Endothelial cell of umbilical vein (primary cell): ENCODE results near the gene TMEM51. TPM values are rescaled to one million over a fixed set of nuclear protein-coding genes. Genes with fewer than 3 reads are reported as not detected.
A peak's percentile ranks its signal among the peaks of the same experiment; 100 is the strongest.

Source experiments
- BruUV-seq: library from RNA; stranded (reverse); fragments of 400-500 nt; replicated peaks from 2 replicates; lab custom pipeline; 2021; lab: Mats Ljungman, UMichigan
- CTCF ChIA-PET: fragments of 300-600, 350-600 bp; sonication (Branson Sonifier 250); formaldehyde crosslinking; loops from one replicate; lab custom pipeline; 2021; ENCODE audit warnings: antibody characterized with exemption, inconsistent platforms; lab: Charles Lee
- POLR2A ChIA-PET: fragments of 300-600, 350-600 bp; sonication (Branson Sonifier 250); formaldehyde crosslinking; loops from one replicate; lab custom pipeline; 2021; ENCODE audit warnings: antibody characterized with exemption, inconsistent platforms; lab: Charles Lee
- DNase-seq: peaks from one replicate; pipeline ENCODE4 v3.0.0-alpha.2; 2011; ENCODE audit warnings: low read depth, low spot score
- FAIRE-seq: peaks from 2 replicates; lab custom pipeline; 2011; peaks lifted over from hg19 to GRCh38; lab: Jason Lieb, UNC
- H2AFZ ChIP-seq: 2 replicates; pipeline ENCODE4 v1.6.0; 2012; ENCODE audit warnings: low read depth, low read length, control low read depth, inconsistent platforms
- H3K27ac ChIP-seq: 2 replicates; pipeline ENCODE4 v1.5.1; 2011; ENCODE audit warnings: low read depth, mild to moderate bottlenecking, control low read depth, low read length, moderate library complexity; ENCODE audit not compliant: insufficient read depth
- H3K27me3 ChIP-seq, 2 experiments: 2 replicates each; pipeline versions ENCODE4 v1.6.0 to v1.6.1; 2011; ENCODE audit warnings: low read length in 2 of 2, mixed read lengths in 1 of 2; ENCODE audit not compliant: control insufficient read depth in 2 of 2, insufficient read depth in 2 of 2
- H3K36me3 ChIP-seq, 2 experiments: 2 replicates in 1 of 2; 3 replicates in 1 of 2; pipeline ENCODE4 v1.5.1; 2011; ENCODE audit warnings: low read length in 2 of 2, mild to moderate bottlenecking in 1 of 2, moderate library complexity in 1 of 2; ENCODE audit not compliant: control insufficient read depth in 2 of 2, insufficient read depth in 2 of 2; ENCODE audit errors: extremely low read depth in 1 of 2
- H3K4me1 ChIP-seq: 3 replicates; pipeline ENCODE4 v1.5.1; 2011; ENCODE audit warnings: mild to moderate bottlenecking, low read length; ENCODE audit not compliant: control insufficient read depth, insufficient read depth; ENCODE audit errors: extremely low read depth
- H3K4me2 ChIP-seq: 2 replicates; pipeline ENCODE4 v1.6.1; 2011; ENCODE audit warnings: low read length, control low read depth, mixed read lengths; ENCODE audit not compliant: insufficient read depth
- H3K4me3 ChIP-seq, 3 experiments: fragments of 200-600 bp in 1 of 3; sonication (generic), shearing (Covaris generic) in 1 of 3; replicated peaks in 1 of 3; 2 replicates each; pipeline ENCODE4 v1.5.1; 2011 to 2016; ENCODE audit warnings: control low read depth in 3 of 3, low read length in 3 of 3, mild to moderate bottlenecking in 2 of 3, inconsistent platforms in 1 of 3, low read depth in 1 of 3, moderate library complexity in 1 of 3; ENCODE audit not compliant: insufficient read depth in 1 of 3
- H3K79me2 ChIP-seq: 2 replicates; pipeline ENCODE4 v1.6.0; 2012; ENCODE audit warnings: low read length, inconsistent platforms; ENCODE audit not compliant: control insufficient read depth, insufficient read depth
- H3K9ac ChIP-seq: replicated peaks from 2 replicates; pipeline ENCODE3; 2011; ENCODE audit warnings: low read length, control low read depth; ENCODE audit not compliant: insufficient read depth; ENCODE audit errors: extremely low read depth
- H3K9me1 ChIP-seq: replicated peaks from 3 replicates; pipeline ENCODE4 v1.6.0; 2011; ENCODE audit warnings: mild to moderate bottlenecking, low read length; ENCODE audit not compliant: control insufficient read depth, insufficient read depth; ENCODE audit errors: extremely low read depth
- H3K9me3 ChIP-seq: replicated peaks from 2 replicates; pipeline ENCODE4 v1.5.1; 2012; ENCODE audit warnings: low read length, inconsistent platforms; ENCODE audit not compliant: control insufficient read depth, insufficient read depth
- H4K20me1 ChIP-seq: replicated peaks from 2 replicates; pipeline ENCODE3; 2011; ENCODE audit warnings: mild to moderate bottlenecking, low read length; ENCODE audit not compliant: control insufficient read depth, insufficient read depth; ENCODE audit errors: extremely low read depth
- EZH2 ChIP-seq: IDR thresholded peaks from 2 replicates; pipeline ENCODE4 v1.6.1; 2012; ENCODE audit warnings: borderline replicate concordance, low read depth, mild to moderate bottlenecking, moderate library complexity, low read length, inconsistent platforms; ENCODE audit not compliant: severe bottlenecking
- FOS ChIP-seq: IDR thresholded peaks from 2 replicates; pipeline ENCODE4 v1.6.1; 2011; ENCODE audit warnings: mild to moderate bottlenecking, low read length, moderate library complexity, borderline replicate concordance; ENCODE audit not compliant: insufficient read depth
- GATA2 ChIP-seq: IDR thresholded peaks from 2 replicates; pipeline ENCODE4 v1.7.0; 2011; ENCODE audit warnings: low read depth, mild to moderate bottlenecking, moderate library complexity, mixed read lengths, low read length; ENCODE audit not compliant: insufficient read length, insufficient read depth
- JUN ChIP-seq: IDR thresholded peaks from 2 replicates; pipeline ENCODE4 v1.6.1; 2011; ENCODE audit warnings: borderline replicate concordance, low read depth; ENCODE audit not compliant: insufficient read length, insufficient read depth
- MYC ChIP-seq: IDR thresholded peaks from one replicate; pipeline ENCODE4 v1.6.1; 2011; ENCODE audit warnings: mild to moderate bottlenecking, low read depth, low read length
- POLR2A ChIP-seq: IDR thresholded peaks from 2 replicates; pipeline ENCODE4 v1.6.1; 2012; ENCODE audit warnings: low read depth, mild to moderate bottlenecking, control low read depth, low read length
- POLR2AphosphoS5 ChIP-seq: IDR thresholded peaks from 2 replicates; pipeline ENCODE4 v1.6.1; 2012; ENCODE audit warnings: low read depth, mild to moderate bottlenecking, control low read depth, low read length, moderate library complexity; ENCODE audit not compliant: insufficient read depth
- dilution Hi-C: fragments of 300-500 bp; cut with MboI; formaldehyde crosslinking; loops from one replicate; pipeline ENCODE4 v1.15.0; 2019; ENCODE audit warnings: low sequenced_read_pairs; ENCODE audit not compliant: extremely low pct_ligation_motif_present
- intact Hi-C: fragments of 100-400 bp; cut with micrococcal nuclease; formaldehyde crosslinking; loops from one replicate; pipeline ENCODE4 v1.10.0; 2022
- polyA plus RNA-seq, 4 experiments: library from polyadenylated mRNA; depleted of rRNA in 3 of 4; stranded (reverse) in 3 of 4; unstranded in 1 of 4; fragments of >200 nt; gene quantifications; 2 replicates each; pipeline versions ENCODE4 v1.2.1 to v1.2.3, GENCODE V29; 2011 to 2012; ENCODE audit warnings: missing spikeins in 1 of 4
- total RNA-seq: library from RNA; stranded (reverse); gene quantifications from 2 replicates; pipeline ENCODE4 v1.2.3, GENCODE V29; 2021
- TF ChIP-seq, protein P1 (sequence below), 2 donors: IDR thresholded peaks; 1 replicate in 1 of 2; 2 replicates in 1 of 2; pipeline ENCODE4 v1.5.1; 2011; ENCODE audit warnings: low read length in 2 of 2, mild to moderate bottlenecking in 2 of 2, moderate library complexity in 2 of 2, control low read depth in 1 of 2, inconsistent platforms in 1 of 2, low read depth in 1 of 2; ENCODE audit not compliant: insufficient read depth in 1 of 2; ENCODE audit errors: extremely low read depth in 1 of 2
- TF ChIP-seq, protein P2 (sequence below): IDR thresholded peaks from 2 replicates; pipeline ENCODE4 v1.6.1; 2011; ENCODE audit not compliant: insufficient read depth, insufficient read length

The TMEM51 gene
- total and polyA plus RNA-seq, 2 donors (not counting 3 experiments of a cell fraction or from before 2014, with no cell fraction given): 13.7 to 13.9 TPM

DNA sequence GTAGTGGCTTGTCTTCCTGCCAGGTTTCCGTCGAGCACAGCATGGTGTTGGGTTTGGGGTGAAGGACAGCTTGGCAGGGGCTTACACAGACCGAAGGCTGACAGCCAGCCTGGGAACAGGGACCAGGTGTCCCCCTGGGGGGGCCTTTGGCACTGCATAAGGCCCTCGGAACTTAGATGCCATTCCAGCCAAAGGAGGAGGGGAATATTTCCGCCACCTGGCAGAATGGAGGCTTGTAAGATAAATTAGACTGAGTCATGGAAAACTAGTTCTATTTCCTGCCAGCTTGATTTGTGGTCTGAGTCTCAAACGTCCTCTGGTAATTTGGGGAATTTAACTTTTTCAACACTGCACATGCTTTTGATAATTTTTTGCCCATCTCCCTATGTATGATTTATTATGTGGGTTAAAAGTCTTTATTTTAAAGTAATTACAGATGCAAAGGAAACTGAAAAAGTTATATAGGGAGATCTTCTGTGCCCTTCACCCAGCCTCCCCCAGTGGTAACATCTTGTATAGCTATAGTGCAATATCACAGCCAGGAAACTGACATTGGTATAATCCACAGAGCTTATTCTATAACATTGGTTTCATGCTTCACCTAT lies 11.5 kb upstream of the TMEM51 start:
- H3K9me3 ChIP-seq: no peaks in the 10 kb centered on the region
- no peaks in the 10 kb centered on the region for H3K79me2 ChIP-seq
- intact Hi-C loops: no loop called here
- H4K20me1 ChIP-seq: no peaks in the 10 kb centered on the region
- H3K9me1 ChIP-seq: no peaks in the 10 kb centered on the region
- no TSS peak for BruUV-seq
- H3K4me2 ChIP-seq: no peak overlapping the region
- no peak overlapping the region for H2AFZ ChIP-seq
- FAIRE-seq: no peak
- H3K27me3 ChIP-seq: peaks cover 0 to 2% of the 10 kb centered on the region in 2 experiments
- TF ChIP-seq POLR2A: no peak
- TF ChIP-seq POLR2AphosphoS5: no peak
- H3K4me1 ChIP-seq: no peaks in the 10 kb centered on the region
- no peak overlapping the region for H3K9ac ChIP-seq
- ChIA-PET POLR2A (no interaction called here), CTCF (interaction anchor here (1.2 to 2.5 kb wide), 3 partner anchors 11 to 130 kb away, joined by 5 to 17 read pairs (median 7); partner anchors contain the start of gene TMEM51)
- dilution Hi-C loops: no loop called here
- no peak overlapping the region for H3K4me3 ChIP-seq
- no peaks in the 10 kb centered on the region for H3K36me3 ChIP-seq
- no peak overlapping the region for H3K27ac ChIP-seq
- peak; percentile 31 for DNase-seq

DNA sequence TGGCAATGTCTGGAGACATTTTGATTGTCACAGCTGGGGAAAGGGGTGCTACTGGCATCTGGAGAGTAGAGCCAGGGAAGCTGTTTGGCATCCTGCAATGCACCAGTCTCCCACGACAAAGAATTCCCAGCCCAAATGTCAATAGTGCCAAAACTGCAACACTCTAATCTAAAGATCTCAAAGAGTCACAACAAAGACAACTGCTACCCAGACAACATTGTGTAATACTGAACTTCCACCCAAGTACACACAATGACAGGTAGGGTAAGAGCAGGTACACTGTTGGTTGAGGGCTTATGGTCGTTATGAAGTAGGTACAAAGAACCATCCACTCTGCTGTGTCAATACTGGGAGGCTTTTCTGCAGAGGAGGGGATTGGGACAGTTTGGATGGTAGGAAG lies 8.2 kb upstream of the TMEM51 start:
- TF ChIP-seq, protein P1, sequence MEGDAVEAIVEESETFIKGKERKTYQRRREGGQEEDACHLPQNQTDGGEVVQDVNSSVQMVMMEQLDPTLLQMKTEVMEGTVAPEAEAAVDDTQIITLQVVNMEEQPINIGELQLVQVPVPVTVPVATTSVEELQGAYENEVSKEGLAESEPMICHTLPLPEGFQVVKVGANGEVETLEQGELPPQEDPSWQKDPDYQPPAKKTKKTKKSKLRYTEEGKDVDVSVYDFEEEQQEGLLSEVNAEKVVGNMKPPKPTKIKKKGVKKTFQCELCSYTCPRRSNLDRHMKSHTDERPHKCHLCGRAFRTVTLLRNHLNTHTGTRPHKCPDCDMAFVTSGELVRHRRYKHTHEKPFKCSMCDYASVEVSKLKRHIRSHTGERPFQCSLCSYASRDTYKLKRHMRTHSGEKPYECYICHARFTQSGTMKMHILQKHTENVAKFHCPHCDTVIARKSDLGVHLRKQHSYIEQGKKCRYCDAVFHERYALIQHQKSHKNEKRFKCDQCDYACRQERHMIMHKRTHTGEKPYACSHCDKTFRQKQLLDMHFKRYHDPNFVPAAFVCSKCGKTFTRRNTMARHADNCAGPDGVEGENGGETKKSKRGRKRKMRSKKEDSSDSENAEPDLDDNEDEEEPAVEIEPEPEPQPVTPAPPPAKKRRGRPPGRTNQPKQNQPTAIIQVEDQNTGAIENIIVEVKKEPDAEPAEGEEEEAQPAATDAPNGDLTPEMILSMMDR (IDR thresholded peaks at IDR 0.05; ENCODE audit: extremely low read depth in 1 of 2, insufficient read depth in 1 of 2, low read depth in 1 of 2, low read length in 2 of 2): no peak
- no peak for TF ChIP-seq FOS
- TF ChIP-seq, protein P2, sequence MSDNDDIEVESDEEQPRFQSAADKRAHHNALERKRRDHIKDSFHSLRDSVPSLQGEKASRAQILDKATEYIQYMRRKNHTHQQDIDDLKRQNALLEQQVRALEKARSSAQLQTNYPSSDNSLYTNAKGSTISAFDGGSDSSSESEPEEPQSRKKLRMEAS: no peak
- TF ChIP-seq MYC: no peak
- TF ChIP-seq POLR2A: no peak
- no peak for TF ChIP-seq GATA2
- no peak for TF ChIP-seq EZH2
- no peak for TF ChIP-seq JUN
- no peak for TF ChIP-seq POLR2AphosphoS5
- Histone ChIP-seq H2AFZ (no peak overlapping the region), H3K9me1 (no peaks in the 10 kb centered on the region), H3K27ac (no peak overlapping the region), H3K4me2 (no peak overlapping the region), H3K9ac (no peak overlapping the region), H3K4me1 (no peaks in the 10 kb centered on the region), H3K4me3 (no peak overlapping the region), H3K27me3 (peaks cover 1 to 7% of the 10 kb centered on the region in 2 experiments), H4K20me1 (no peaks in the 10 kb centered on the region), H3K9me3 (no peaks in the 10 kb centered on the region), H3K79me2 (no peaks in the 10 kb centered on the region), H3K36me3 (no peaks in the 10 kb centered on the region)
- ChIA-PET POLR2A (no interaction called here), CTCF (no interaction called here)
- no peak for DNase-seq
- dilution Hi-C loops: no loop called here
- BruUV-seq: no TSS peak
- intact Hi-C loops: no loop called here
- no peak for FAIRE-seq
